K562 (cell line): ENCODE data around the gene ACRV1. TPM values are rescaled to one million over a fixed set of nuclear protein-coding genes. Genes with fewer than 3 reads are reported as not detected.

ENCODE experiments used
- ATAC-seq: fragments of 200-7000 bp; cut with Tn5 transposase; 3 replicates; pipeline ENCODE4 v1.9.1; 2020; ENCODE audit warnings: moderate library complexity
- BruUV-seq: library from RNA; stranded (reverse); fragments of 400-500 nt; replicated peaks from 2 replicates; lab custom pipeline; 2021; lab: Mats Ljungman, UMichigan
- CTCF ChIA-PET: fragments of 300-600 bp; formaldehyde crosslinking; extraction: SDS; loops from one replicate; lab custom pipeline; 2021; ENCODE audit warnings: low intra/inter-chr PET ratio; lab: Yijun Ruan, JAX
- POLR2A ChIA-PET: fragments of 300-600, 350-650 bp; sonication (Branson Sonifier 250); formaldehyde crosslinking; extraction: SDS; loops from one replicate; lab custom pipeline; 2021; ENCODE audit warnings: antibody characterized with exemption, inconsistent platforms; lab: Yijun Ruan, JAX
- DNase-seq, 4 experiments: peaks; one replicate each; pipeline versions ENCODE4 v3.0.0 to v3.0.0-alpha.2; 2011 to 2018; ENCODE audit warnings: low spot score in 3 of 4, mixed read lengths in 3 of 4; ENCODE audit errors: extremely low read depth in 1 of 4
- FAIRE-seq: peaks from 2 replicates; lab custom pipeline; 2011; peaks lifted over from hg19 to GRCh38; lab: Jason Lieb, UNC
- H2AFZ ChIP-seq: 2 replicates; pipeline ENCODE4 v1.6.0; 2011; ENCODE audit warnings: low read depth, low read length, control low read depth, inconsistent platforms
- H3K27ac ChIP-seq: fragments of 200-600 bp; 3 replicates; pipeline ENCODE4 v1.8.0; 2011; ENCODE audit warnings: low read depth, mild to moderate bottlenecking, control low read depth, inconsistent platforms, low read length, moderate library complexity, mixed read lengths; ENCODE audit errors: extremely low read depth
- H3K27me3 ChIP-seq, 2 experiments: fragments of 300-600 bp in 1 of 2; 2 replicates in 1 of 2; 3 replicates in 1 of 2; pipeline versions ENCODE4 v1.6.0 to v1.8.0; 2011; ENCODE audit warnings: inconsistent platforms in 2 of 2, low read length in 2 of 2, mild to moderate bottlenecking in 1 of 2, mixed read lengths in 1 of 2, moderate library complexity in 1 of 2; ENCODE audit not compliant: control insufficient read depth in 2 of 2, insufficient read depth in 2 of 2
- H3K36me3 ChIP-seq: fragments of 300-600 bp; 3 replicates; pipeline ENCODE4 v1.8.0; 2011; ENCODE audit warnings: mild to moderate bottlenecking, low read length, inconsistent platforms; ENCODE audit not compliant: control insufficient read depth, insufficient read depth
- H3K4me1 ChIP-seq, 2 experiments: fragments of 200-600 bp in 1 of 2; replicated peaks in 1 of 2; 2 replicates in 1 of 2; 3 replicates in 1 of 2; pipeline versions ENCODE4 v1.5.1 to v1.8.0; 2011; ENCODE audit warnings: inconsistent platforms in 2 of 2, low read length in 2 of 2, mild to moderate bottlenecking in 1 of 2, mixed read lengths in 1 of 2, moderate library complexity in 1 of 2; ENCODE audit not compliant: control insufficient read depth in 2 of 2, insufficient read depth in 2 of 2
- H3K4me2 ChIP-seq: 2 replicates; pipeline ENCODE4 v1.6.1; 2011; ENCODE audit warnings: low read length, control low read depth, inconsistent platforms, mixed read lengths; ENCODE audit not compliant: insufficient read depth
- H3K4me3 ChIP-seq: fragments of 200-600 bp; sonication (generic), shearing (Covaris generic); 2 replicates; pipeline ENCODE4 v1.5.1; 2016; ENCODE audit warnings: control low read depth, inconsistent platforms
- H3K79me2 ChIP-seq: fragments of 200-600 bp; 3 replicates; pipeline ENCODE4 v1.8.0; 2011; ENCODE audit warnings: low read length, inconsistent platforms; ENCODE audit not compliant: control insufficient read depth, insufficient read depth
- H3K9ac ChIP-seq, 2 experiments: 2 replicates each; pipeline versions ENCODE4 v1.6.0 to v1.6.1; 2011; ENCODE audit warnings: low read depth in 2 of 2, low read length in 2 of 2, control low read depth in 1 of 2, inconsistent platforms in 1 of 2, mild to moderate bottlenecking in 1 of 2, mixed read lengths in 1 of 2; ENCODE audit not compliant: insufficient read depth in 1 of 2
- H3K9me1 ChIP-seq: one replicate; pipeline ENCODE4 v1.6.0; 2011; ENCODE audit warnings: inconsistent platforms, mild to moderate bottlenecking, low read length, moderate library complexity; ENCODE audit not compliant: control insufficient read depth, insufficient read depth
- H3K9me3 ChIP-seq: replicated peaks from 2 replicates; pipeline ENCODE4 v1.5.1; 2011; ENCODE audit warnings: low read depth, low read length, inconsistent platforms; ENCODE audit not compliant: control insufficient read depth, insufficient read depth
- H4K20me1 ChIP-seq: replicated peaks from 2 replicates; pipeline ENCODE4 v1.6.1; 2011; ENCODE audit warnings: low read length, inconsistent platforms, mixed read lengths; ENCODE audit not compliant: control insufficient read depth, insufficient read depth
- BMI1 ChIP-seq: fragments of 150-350 bp; IDR thresholded peaks from 2 replicates; pipeline ENCODE4 v1.6.1; 2014; ENCODE audit warnings: low read length
- CEBPB ChIP-seq: fragments of 450-650 bp; IDR thresholded peaks from 2 replicates; pipeline ENCODE4 v1.6.1; 2016; ENCODE audit warnings: missing genetic modification characterization, missing compliant biosample characterization
- DMBX1 ChIP-seq: fragments of 250-450 bp; sonication (Bioruptor Pico); IDR thresholded peaks from 2 replicates; pipeline ENCODE4 v1.8.0; 2022; ENCODE audit warnings: inconsistent platforms, mild to moderate bottlenecking, moderate library complexity, borderline replicate concordance
- FOXK2 ChIP-seq, 2 experiments: fragments of 450-650 bp; IDR thresholded peaks in 1 of 2; conservative IDR thresholded peaks in 1 of 2; 2 replicates each; pipeline ENCODE4 v1.6.1; 2016; ENCODE audit warnings: low read depth in 2 of 2, mild to moderate bottlenecking in 1 of 2
- KLF6 ChIP-seq: fragments of 250-450 bp; sonication (Bioruptor Pico); IDR thresholded peaks from 2 replicates; pipeline ENCODE4 v1.4.0; 2020; ENCODE audit warnings: mild to moderate bottlenecking, moderate library complexity, borderline replicate concordance
- SMARCA5 ChIP-seq: fragments of 450-650 bp; IDR thresholded peaks from 2 replicates; pipeline ENCODE4 v1.6.1; 2016
- SUPT5H ChIP-seq: fragments of 450-650 bp; IDR thresholded peaks from 2 replicates; pipeline ENCODE4 v1.6.1; 2016
- WGBS: fragments of 100-300 bp; shearing (Covaris generic); methylation state at CpG from one replicate; pipeline ENCODE4 v1.1.6; 2016; ENCODE audit warnings: low coverage, mixed read lengths; ENCODE audit not compliant: insufficient coverage; ENCODE audit errors: missing lambda C conversion rate; 5-methylcytosine and 5-hydroxymethylcytosine counted together
- in situ Hi-C: fragments of 300-500 bp; cut with MboI; formaldehyde crosslinking; loops from 4 replicates; pipeline ENCODE4 v1.15.0; 2018; ENCODE audit warnings: inconsistent platforms, mixed read lengths
- intact Hi-C: fragments of 100-400 bp; cut with micrococcal nuclease; formaldehyde crosslinking; loops from 2 replicates; pipeline ENCODE4 v1.14.2; 2022
- polyA plus RNA-seq, 8 experiments: library from polyadenylated mRNA; depleted of rRNA in 4 of 8; stranded (reverse) in 5 of 8; unstranded in 3 of 8; fragments of >200 nt; fragmentation: Nextera tagmentation in 2 of 8; fragmentation: Illumina TruSeq in 1 of 8; extraction: Ambion mirVana in 2 of 8; extraction: Trizol in 1 of 8; gene quantifications; 2 replicates each; pipeline versions ENCODE4 v1.2.1 to v1.2.3, GENCODE V29; 2011 to 2014; ENCODE audit warnings: inconsistent platforms in 1 of 8, missing spikeins in 1 of 8
- total RNA-seq, 7 experiments: library from RNA; depleted of rRNA in 6 of 7; stranded (reverse); fragments of >200 nt in 6 of 7; fragmentation: Illumina TruSeq in 2 of 7; extraction: Trizol in 2 of 7; gene quantifications; 2 replicates each; pipeline versions ENCODE4 v1.2.1 to v1.2.3, GENCODE V29; 2011 to 2021; ENCODE audit warnings: low replicate concordance in 1 of 7
- TF ChIP-seq, protein P1 (sequence below): fragments of 150-350 bp; IDR thresholded peaks from 2 replicates; pipeline ENCODE4 v1.6.1; 2014; ENCODE audit warnings: low read depth, mild to moderate bottlenecking, low read length, borderline replicate concordance
- TF ChIP-seq, protein P2 (sequence below): fragments of 200-800 bp; sonication (Bioruptor generic); IDR thresholded peaks from 2 replicates; pipeline ENCODE4 v1.6.1; 2017; ENCODE audit warnings: missing genetic modification characterization, missing compliant biosample characterization

ACRV1 gene
- total and polyA plus RNA-seq, 9 of the 15 experiments (the other 6 are each of a cell fraction or from before 2014, with no cell fraction given) = 0.22 to 0.25 TPM; not detected in 7

DNA sequence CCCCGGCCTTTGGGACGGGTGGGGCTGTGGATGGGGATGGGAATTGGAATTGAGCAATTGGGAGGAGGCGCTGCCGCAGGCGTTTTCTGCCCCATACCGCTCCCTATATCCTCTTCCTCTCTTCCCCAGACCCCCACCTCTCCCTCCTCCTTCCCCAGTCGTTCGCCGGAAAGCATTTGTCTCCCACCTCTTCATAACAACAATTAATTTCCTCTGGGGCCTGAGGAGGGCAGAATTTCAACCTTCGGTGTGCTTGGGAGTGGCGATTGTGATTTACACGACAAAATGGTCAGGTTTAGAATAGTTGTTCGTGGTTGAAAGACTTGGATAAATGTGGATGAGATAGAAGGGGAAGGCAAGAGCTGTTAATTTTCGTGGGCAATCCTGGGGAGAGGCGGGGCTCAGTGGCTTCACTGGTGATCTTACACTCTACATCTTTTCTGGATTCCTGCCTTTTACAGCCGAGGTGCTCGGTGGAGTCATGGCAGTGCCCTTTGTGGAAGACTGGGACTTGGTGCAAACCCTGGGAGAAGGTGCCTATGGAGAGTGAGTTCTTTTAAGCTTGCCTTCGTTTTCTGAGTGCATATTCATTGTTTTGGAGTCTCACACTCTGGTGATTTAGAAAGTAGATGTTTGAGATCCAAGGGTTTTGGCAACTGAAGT is 54.2 kb downstream of the ACRV1 start:
- 0% methylated on average over 14 of the region's 18 CpGs for WGBS
- DNase-seq = peak in 2 of 4 experiments; percentile 75 to 76
- no peak for TF ChIP-seq DMBX1 (CRISPR knock-in tag)
- peak; percentile 90 for TF ChIP-seq CEBPB
- TF ChIP-seq FOXK2 (conservative IDR thresholded peaks at IDR 0.05 in 1 of 2, IDR thresholded peaks at IDR 0.05 in 1 of 2; ENCODE audit: low read depth in 2 of 2) = 0 out of 4 replicates have a peak, but pooled peaks of 1 of the 2 experiments have one; percentile 4
- TF ChIP-seq BMI1 = 0 out of 2 replicates have a peak, but pooled peaks have one; percentile 6
- TF ChIP-seq, protein P1, sequence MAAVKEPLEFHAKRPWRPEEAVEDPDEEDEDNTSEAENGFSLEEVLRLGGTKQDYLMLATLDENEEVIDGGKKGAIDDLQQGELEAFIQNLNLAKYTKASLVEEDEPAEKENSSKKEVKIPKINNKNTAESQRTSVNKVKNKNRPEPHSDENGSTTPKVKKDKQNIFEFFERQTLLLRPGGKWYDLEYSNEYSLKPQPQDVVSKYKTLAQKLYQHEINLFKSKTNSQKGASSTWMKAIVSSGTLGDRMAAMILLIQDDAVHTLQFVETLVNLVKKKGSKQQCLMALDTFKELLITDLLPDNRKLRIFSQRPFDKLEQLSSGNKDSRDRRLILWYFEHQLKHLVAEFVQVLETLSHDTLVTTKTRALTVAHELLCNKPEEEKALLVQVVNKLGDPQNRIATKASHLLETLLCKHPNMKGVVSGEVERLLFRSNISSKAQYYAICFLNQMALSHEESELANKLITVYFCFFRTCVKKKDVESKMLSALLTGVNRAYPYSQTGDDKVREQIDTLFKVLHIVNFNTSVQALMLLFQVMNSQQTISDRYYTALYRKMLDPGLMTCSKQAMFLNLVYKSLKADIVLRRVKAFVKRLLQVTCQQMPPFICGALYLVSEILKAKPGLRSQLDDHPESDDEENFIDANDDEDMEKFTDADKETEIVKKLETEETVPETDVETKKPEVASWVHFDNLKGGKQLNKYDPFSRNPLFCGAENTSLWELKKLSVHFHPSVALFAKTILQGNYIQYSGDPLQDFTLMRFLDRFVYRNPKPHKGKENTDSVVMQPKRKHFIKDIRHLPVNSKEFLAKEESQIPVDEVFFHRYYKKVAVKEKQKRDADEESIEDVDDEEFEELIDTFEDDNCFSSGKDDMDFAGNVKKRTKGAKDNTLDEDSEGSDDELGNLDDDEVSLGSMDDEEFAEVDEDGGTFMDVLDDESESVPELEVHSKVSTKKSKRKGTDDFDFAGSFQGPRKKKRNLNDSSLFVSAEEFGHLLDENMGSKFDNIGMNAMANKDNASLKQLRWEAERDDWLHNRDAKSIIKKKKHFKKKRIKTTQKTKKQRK = no peak
- TF ChIP-seq SUPT5H = no peak
- TF ChIP-seq, protein P2, sequence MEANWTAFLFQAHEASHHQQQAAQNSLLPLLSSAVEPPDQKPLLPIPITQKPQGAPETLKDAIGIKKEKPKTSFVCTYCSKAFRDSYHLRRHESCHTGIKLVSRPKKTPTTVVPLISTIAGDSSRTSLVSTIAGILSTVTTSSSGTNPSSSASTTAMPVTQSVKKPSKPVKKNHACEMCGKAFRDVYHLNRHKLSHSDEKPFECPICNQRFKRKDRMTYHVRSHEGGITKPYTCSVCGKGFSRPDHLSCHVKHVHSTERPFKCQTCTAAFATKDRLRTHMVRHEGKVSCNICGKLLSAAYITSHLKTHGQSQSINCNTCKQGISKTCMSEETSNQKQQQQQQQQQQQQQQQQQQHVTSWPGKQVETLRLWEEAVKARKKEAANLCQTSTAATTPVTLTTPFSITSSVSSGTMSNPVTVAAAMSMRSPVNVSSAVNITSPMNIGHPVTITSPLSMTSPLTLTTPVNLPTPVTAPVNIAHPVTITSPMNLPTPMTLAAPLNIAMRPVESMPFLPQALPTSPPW (CRISPR knock-in tag) = peak; percentile 64; the same call in 1 of the 2 replicates
- 0 out of 2 replicates have a peak, but pooled peaks have one; percentile 45 for TF ChIP-seq KLF6 (CRISPR knock-in tag)
- 0 out of 2 replicates have a peak, but pooled peaks have one; percentile 11 for TF ChIP-seq SMARCA5

More for the DNA sequence above, 54.2 kb downstream of the ACRV1 start:
- Histone ChIP-seq H2AFZ (peak overlapping the region; percentile 94), H3K4me1 (peaks cover 9 to 10% of the 10 kb centered on the region in 2 experiments), H3K27me3 (no peaks in the 10 kb centered on the region), H3K27ac (peak overlapping the region; percentile 93), H3K36me3 (peaks cover 60% of the 10 kb centered on the region), H3K4me2 (peak overlapping the region; percentile 98), H3K4me3 (peak overlapping the region; percentile 80), H4K20me1 (no peaks in the 10 kb centered on the region), H3K9ac (peak overlapping the region; percentile 93 to 96), H3K9me3 (no peaks in the 10 kb centered on the region), H3K79me2 (peaks cover 55% of the 10 kb centered on the region), H3K9me1 (no peaks in the 10 kb centered on the region)
- BruUV-seq = TSS peak; percentile 60
- FAIRE-seq (no peak), ATAC-seq (peak; percentile 77)
- CTCF ChIA-PET = no interaction called here
- intact Hi-C loops (loop anchor here (5.0 kb wide), 4 partner anchors 34 to 246 kb away; partner anchors contain the start of gene STT3A), in situ Hi-C loops (no loop called here)
- POLR2A ChIA-PET = interaction anchor here (1.1 to 3.6 kb wide), 6 partner anchors 9 to 57 kb away, joined by 4 to 13 read pairs (median 7); partner anchors contain the start of genes EI24 and STT3A
